Measurements from ENCODE around the gene CCDC85B. TPM values are rescaled to one million over a fixed set of nuclear protein-coding genes. Genes with fewer than 3 reads are reported as not detected.

Gene CCDC85B
- polyA plus RNA-seq, 1 donor from 2014 or later: 28.5 TPM

DNA sequence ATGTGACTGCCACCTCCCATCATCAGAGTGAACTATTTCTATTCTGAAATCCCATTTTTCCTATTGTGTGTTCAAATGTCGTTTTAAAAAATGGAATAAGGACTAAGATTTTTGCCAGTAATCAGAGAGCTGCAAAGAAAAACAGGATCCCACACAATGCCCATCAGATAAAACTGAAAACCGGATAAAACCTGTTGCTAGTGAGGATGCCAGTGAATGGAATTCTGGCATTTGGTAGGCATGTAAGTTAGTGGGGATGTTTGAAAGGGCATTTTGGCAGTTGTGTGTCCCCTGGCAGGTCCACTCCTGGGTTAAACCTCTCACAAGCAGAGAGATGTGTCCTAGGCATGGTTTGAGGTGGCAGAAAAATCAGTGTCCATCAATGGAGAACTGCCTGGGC is 34.9 kb downstream of the CCDC85B start:
- H3F3A ChIP-seq (ENCODE audit: insufficient read depth, low read length, poor library complexity, severe bottlenecking): no peaks in the 10 kb centered on the region
- H2AFZ ChIP-seq (ENCODE audit: low read depth, low read length): no peak overlapping the region
- no peaks in the 10 kb centered on the region for H3K9me2 ChIP-seq (ENCODE audit: insufficient read depth, low read length)
- H3K27ac ChIP-seq (ENCODE audit: low read length): no peak overlapping the region
- H3K36me3 ChIP-seq (ENCODE audit: insufficient read depth, low read length): no peaks in the 10 kb centered on the region
- H3K4me3 ChIP-seq (ENCODE audit: low read length): no peak overlapping the region
- no peaks in the 10 kb centered on the region for H3K27me3 ChIP-seq (ENCODE audit: insufficient read depth, low read depth, low read length)
- TF ChIP-seq EP300 (conservative IDR thresholded peaks at IDR 0.05; ENCODE audit: poor library complexity, severe bottlenecking): no peak
- TF ChIP-seq, protein P1, sequence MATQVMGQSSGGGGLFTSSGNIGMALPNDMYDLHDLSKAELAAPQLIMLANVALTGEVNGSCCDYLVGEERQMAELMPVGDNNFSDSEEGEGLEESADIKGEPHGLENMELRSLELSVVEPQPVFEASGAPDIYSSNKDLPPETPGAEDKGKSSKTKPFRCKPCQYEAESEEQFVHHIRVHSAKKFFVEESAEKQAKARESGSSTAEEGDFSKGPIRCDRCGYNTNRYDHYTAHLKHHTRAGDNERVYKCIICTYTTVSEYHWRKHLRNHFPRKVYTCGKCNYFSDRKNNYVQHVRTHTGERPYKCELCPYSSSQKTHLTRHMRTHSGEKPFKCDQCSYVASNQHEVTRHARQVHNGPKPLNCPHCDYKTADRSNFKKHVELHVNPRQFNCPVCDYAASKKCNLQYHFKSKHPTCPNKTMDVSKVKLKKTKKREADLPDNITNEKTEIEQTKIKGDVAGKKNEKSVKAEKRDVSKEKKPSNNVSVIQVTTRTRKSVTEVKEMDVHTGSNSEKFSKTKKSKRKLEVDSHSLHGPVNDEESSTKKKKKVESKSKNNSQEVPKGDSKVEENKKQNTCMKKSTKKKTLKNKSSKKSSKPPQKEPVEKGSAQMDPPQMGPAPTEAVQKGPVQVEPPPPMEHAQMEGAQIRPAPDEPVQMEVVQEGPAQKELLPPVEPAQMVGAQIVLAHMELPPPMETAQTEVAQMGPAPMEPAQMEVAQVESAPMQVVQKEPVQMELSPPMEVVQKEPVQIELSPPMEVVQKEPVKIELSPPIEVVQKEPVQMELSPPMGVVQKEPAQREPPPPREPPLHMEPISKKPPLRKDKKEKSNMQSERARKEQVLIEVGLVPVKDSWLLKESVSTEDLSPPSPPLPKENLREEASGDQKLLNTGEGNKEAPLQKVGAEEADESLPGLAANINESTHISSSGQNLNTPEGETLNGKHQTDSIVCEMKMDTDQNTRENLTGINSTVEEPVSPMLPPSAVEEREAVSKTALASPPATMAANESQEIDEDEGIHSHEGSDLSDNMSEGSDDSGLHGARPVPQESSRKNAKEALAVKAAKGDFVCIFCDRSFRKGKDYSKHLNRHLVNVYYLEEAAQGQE (IDR thresholded peaks at IDR 0.05; ENCODE audit: borderline replicate concordance): no peak
- TF ChIP-seq RAD21 (conservative IDR thresholded peaks at IDR 0.05): no peak
- no peak for TF ChIP-seq MXI1 (conservative IDR thresholded peaks at IDR 0.05; ENCODE audit: poor library complexity, severe bottlenecking)
- TF ChIP-seq EZH2 (IDR thresholded peaks at IDR 0.05; ENCODE audit: borderline replicate concordance, insufficient read depth, low read length, poor library complexity, severe bottlenecking): no peak
- TF ChIP-seq, protein P2, sequence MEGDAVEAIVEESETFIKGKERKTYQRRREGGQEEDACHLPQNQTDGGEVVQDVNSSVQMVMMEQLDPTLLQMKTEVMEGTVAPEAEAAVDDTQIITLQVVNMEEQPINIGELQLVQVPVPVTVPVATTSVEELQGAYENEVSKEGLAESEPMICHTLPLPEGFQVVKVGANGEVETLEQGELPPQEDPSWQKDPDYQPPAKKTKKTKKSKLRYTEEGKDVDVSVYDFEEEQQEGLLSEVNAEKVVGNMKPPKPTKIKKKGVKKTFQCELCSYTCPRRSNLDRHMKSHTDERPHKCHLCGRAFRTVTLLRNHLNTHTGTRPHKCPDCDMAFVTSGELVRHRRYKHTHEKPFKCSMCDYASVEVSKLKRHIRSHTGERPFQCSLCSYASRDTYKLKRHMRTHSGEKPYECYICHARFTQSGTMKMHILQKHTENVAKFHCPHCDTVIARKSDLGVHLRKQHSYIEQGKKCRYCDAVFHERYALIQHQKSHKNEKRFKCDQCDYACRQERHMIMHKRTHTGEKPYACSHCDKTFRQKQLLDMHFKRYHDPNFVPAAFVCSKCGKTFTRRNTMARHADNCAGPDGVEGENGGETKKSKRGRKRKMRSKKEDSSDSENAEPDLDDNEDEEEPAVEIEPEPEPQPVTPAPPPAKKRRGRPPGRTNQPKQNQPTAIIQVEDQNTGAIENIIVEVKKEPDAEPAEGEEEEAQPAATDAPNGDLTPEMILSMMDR (IDR thresholded peaks at IDR 0.05; ENCODE audit: poor library complexity, severe bottlenecking): no peak
- no peak for TF ChIP-seq SMC3 (conservative IDR thresholded peaks at IDR 0.05; ENCODE audit: poor library complexity)
- TF ChIP-seq TAF1 (IDR thresholded peaks at IDR 0.05; ENCODE audit: low read depth): no peak
- no peak for TF ChIP-seq POLR2AphosphoS5 (IDR thresholded peaks at IDR 0.05)
- peaks cover 2% of the 10 kb centered on the region for H3K79me2 ChIP-seq (replicated peaks; ENCODE audit: insufficient read depth, low read length)
- H3K9me3 ChIP-seq (ENCODE audit: low read length): no peaks in the 10 kb centered on the region
- H4K20me1 ChIP-seq (ENCODE audit: insufficient read depth): no peaks in the 10 kb centered on the region
- no peak overlapping the region for H3K4me2 ChIP-seq (ENCODE audit: low read length)
- H3K9ac ChIP-seq (ENCODE audit: low read length): no peak overlapping the region

DNA sequence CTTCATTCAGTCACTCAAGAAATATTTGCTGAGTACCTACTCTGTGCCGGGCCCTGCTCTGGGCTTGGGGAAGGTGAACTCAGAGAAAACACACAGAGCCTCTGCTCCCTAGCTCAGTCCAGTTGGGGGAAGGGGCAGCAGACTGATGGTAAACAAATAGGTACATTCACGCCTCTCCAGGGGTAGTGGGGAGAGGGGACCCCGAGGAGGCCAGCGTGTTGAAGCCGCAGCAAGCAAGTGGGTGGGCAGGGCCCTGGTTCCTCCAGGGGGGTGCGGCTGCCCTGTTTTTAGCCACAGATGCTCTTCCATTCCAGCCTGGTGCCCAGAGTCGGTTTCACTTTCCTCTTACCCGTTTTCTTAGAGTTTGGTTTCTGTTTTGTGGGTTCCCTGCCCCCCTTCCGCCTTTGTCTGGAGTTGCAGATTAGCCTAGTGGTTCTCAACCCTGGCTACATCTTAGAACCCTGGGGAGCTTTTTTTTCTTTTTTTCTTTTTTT is 37.5 kb downstream of the CCDC85B start:
- Histone ChIP-seq H3K9me2 (ENCODE audit: insufficient read depth, low read length) (no peaks in the 10 kb centered on the region), H3K27me3 (ENCODE audit: insufficient read depth, low read depth, low read length) (no peaks in the 10 kb centered on the region), H3K9me3 (ENCODE audit: low read length) (no peaks in the 10 kb centered on the region), H3K36me3 (ENCODE audit: insufficient read depth, low read length) (no peaks in the 10 kb centered on the region), H3K4me2 (ENCODE audit: low read length) (no peak overlapping the region), H3F3A (ENCODE audit: insufficient read depth, low read length, poor library complexity, severe bottlenecking) (no peaks in the 10 kb centered on the region), H4K20me1 (ENCODE audit: insufficient read depth) (no peaks in the 10 kb centered on the region), H2AFZ (ENCODE audit: low read depth, low read length) (no peak overlapping the region), H3K9ac (ENCODE audit: low read length) (no peak overlapping the region), H3K79me2 (replicated peaks; ENCODE audit: insufficient read depth, low read length) (no peaks in the 10 kb centered on the region), H3K27ac (ENCODE audit: low read length) (no peak overlapping the region), H3K4me3 (ENCODE audit: low read length) (no peak overlapping the region)
- TF ChIP-seq TAF1 (IDR thresholded peaks at IDR 0.05; ENCODE audit: low read depth) (no peak), EZH2 (IDR thresholded peaks at IDR 0.05; ENCODE audit: borderline replicate concordance, insufficient read depth, low read length, poor library complexity, severe bottlenecking) (no peak), RAD21 (conservative IDR thresholded peaks at IDR 0.05) (no peak)

All from neural cell (in vitro differentiated cells).